Measurements from ENCODE around the gene PGC.
A peak's percentile ranks its signal among the peaks of the same experiment; 100 is the strongest.
"Not testable (repeated sequence)": the region's sequence is repeated elsewhere in the genome, so short reads cannot be mapped to it uniquely, and the experiment has no call there.

Gene PGC

DNA sequence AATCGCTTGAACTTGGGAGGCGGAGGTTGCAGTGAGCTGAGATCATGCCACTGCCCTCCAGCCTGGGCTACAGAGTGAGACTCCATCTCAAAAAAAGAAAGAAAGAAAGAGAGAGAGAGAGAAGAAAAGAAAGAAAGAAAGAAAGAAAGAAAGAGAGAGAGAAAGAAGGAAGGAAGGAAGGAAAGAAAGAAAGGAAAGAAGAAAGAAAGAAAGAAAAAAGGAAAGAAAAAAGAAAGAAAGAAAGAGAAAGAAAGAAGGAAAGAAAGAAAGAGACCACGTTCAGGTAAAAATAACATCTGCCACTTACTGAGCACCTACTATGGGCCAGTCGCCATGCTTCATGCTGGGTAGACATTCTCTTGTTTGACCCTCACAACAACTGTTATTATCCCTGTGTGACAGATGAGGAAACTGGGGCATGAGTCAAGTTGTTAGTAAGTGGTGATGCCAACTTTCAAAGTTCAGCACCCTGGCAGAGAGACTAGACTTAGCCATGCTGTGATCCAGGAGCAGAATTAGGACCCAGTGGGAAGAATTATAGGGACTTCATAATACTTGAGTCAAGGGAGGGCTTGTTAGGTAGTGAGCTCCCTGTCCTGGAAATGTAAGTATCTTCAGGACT, 19.0 kb upstream of the PGC start:
- ATAC-seq, H3K27ac Mint-ChIP-seq, H3K9me3 Mint-ChIP-seq, H3K27me3 Mint-ChIP-seq, H3K4me1 Mint-ChIP-seq, H3K4me3 Mint-ChIP-seq: not testable (repeated sequence)
- H3K36me3 Mint-ChIP-seq: peaks cover 11% of the 10 kb centered on the region

DNA sequence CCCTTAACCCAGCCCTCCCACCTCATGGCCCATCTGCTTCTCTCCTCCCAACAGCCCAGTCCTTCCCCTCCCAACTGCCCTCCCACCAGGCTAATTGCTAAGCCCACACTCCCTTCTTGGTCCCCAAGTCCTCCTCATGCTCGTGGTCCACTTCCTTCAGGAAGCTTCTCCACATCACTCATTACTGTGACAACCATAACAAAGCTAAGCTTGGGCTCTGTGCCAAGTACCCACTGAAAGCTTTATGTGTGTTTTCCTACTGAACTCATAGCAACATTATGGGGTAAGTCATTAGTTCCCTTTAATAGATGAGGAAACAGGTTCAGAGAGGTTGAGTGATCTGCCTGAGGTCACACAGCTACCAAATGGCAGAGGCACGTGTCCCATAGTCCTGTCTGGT, 16.3 kb upstream of the PGC start:
- H3K4me3 Mint-ChIP-seq: no peak overlapping the region
- no peak overlapping the region for H3K27ac Mint-ChIP-seq
- H3K36me3 Mint-ChIP-seq: no peaks in the 10 kb centered on the region
- no peaks in the 10 kb centered on the region for H3K4me1 Mint-ChIP-seq
- no peak for ATAC-seq
- H3K9me3 Mint-ChIP-seq: no peaks in the 10 kb centered on the region
- H3K27me3 Mint-ChIP-seq: no peaks in the 10 kb centered on the region

DNA sequence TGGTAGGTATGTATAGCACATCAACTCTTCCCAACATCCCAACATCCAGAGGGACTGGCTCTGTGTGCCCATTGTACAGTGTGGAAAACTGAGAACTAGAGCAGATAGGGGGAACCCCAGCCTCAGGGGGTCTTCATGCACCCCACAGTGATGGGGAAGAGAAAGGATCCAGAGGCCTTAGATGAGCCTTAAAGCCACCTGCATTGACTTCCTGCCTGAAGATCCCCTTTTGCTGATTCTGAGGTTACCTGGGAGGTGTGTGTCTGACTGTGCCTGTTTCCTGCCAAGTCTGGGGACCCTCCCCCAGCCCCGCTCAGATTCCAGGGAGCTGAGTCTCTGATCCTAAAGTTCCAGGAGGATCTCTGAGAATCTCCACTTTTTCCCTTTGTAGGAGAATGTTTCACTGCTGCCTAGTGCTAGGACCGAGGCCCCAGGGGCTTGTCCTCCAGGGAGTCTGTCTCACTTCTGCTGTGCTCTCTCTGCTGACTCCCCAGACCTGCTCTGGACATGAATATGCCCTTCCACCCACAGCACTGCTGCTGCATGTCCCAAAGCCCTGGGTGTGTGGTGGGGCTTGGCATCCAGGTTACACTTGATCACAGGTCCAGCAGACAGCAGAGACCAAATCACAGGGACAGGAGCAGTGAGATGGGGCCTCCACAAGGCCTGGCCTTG, 12.8 kb upstream of the PGC start:
- Mint-ChIP-seq H3K9me3 (no peaks in the 10 kb centered on the region), H3K36me3 (no peaks in the 10 kb centered on the region), H3K27me3 (peaks cover 15% of the 10 kb centered on the region), H3K4me3 (no peak overlapping the region), H3K27ac (no peak overlapping the region), H3K4me1 (no peaks in the 10 kb centered on the region)
- peak; percentile 46 for ATAC-seq

DNA sequence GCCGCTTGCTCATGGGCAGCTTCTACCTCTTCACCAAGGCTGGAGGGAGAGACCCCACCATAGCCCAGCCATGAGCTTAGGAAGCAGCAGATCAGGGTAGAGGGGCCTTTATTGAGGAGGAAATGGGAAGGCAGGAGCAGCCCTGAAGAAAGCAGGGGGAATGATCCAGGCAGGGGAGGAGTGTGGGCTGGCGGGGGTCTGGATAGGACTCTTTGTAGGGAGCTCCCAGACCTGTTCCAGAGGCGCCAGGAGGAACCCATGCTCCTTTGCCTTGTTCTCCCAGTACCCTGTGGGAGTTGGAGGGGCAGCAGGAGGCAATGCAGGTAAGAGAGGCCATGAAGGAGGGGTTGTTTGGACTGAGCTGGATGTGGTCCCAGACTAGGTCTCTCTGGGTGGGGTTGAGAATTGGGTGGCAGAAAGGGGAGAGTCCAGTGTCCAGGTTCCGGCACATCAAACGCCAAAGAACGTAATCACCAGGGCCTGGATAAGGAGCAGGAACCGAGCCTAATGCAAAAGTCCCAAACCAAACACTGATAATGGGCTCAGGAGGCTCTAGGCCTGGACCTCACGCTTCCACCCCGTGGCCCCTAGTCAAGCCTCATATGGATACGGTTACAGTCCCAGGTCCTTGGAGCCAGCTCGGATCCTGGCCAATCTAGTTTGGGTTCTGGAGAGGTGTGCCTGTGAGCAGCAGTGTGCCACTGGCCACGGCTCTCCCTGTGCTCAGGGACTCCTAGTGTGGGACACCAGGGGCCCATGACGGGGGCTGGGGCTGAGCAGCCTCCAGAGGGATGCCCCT, 12.1 kb upstream of the PGC start:
- H3K4me1 Mint-ChIP-seq: no peaks in the 10 kb centered on the region
- H3K27ac Mint-ChIP-seq: no peak overlapping the region
- H3K4me3 Mint-ChIP-seq: no peak overlapping the region
- H3K9me3 Mint-ChIP-seq: no peaks in the 10 kb centered on the region
- H3K36me3 Mint-ChIP-seq: no peaks in the 10 kb centered on the region
- peaks cover 15% of the 10 kb centered on the region for H3K27me3 Mint-ChIP-seq
- no peak for ATAC-seq

DNA sequence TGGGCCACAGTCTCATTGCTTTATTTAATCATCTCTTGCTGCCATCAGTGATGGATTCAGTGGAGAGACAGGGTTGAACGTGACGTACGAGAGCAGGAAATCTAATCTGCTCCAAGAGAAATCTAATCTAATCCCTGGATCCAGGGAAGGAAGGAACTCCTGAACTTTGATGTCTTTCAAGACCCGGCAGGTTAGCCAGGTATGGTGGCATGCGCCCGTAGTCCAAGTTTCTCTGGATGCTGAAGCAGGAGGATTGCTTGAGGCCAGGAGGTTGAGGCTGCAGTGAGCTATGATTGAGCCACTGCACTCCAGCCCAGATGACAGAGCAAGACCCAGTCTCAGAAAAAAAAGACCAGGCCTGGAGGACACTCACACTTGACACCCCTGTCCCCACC, 11.4 kb upstream of the PGC start:
- peaks cover 15% of the 10 kb centered on the region for H3K27me3 Mint-ChIP-seq
- no peak overlapping the region for H3K4me3 Mint-ChIP-seq
- no peaks in the 10 kb centered on the region for H3K9me3 Mint-ChIP-seq
- H3K36me3 Mint-ChIP-seq: no peaks in the 10 kb centered on the region
- H3K4me1 Mint-ChIP-seq: no peaks in the 10 kb centered on the region
- ATAC-seq: no peak
- H3K27ac Mint-ChIP-seq: no peak overlapping the region

DNA sequence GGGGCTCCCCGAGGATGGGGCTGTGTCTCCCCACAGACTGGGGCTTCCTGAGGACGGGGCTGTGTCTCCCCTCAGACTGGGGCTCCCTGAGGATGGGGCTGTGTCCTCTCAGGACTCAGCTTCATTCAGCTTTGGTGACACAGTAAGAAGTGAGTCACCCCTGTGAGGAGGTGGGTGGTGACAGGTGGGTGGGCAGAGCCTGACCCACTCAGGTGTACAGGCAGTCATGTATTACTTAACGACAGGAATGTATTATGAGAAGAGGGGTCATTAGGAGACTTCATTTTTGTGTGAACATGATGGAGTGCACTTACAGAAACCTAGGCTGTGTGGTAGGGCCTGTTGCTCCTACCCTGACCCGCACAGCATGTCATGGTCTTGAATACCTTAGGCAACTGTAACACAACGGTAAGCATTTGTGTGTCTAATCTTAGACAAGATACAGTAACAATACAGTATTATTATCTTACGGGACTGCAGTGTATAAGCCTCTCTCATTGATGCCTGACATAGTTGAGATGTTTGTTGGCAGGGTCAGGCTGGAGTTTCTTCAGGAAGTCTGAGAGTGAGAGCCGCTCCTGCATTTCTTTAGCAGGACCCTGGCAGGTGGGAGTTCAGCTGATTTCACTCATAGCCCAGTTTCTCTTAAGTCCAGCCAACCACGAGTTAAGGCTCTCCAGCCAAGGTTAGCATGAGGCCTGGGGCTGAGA, 10.9 kb upstream of the PGC start:
- no peak overlapping the region for H3K4me3 Mint-ChIP-seq
- H3K36me3 Mint-ChIP-seq: no peaks in the 10 kb centered on the region
- no peaks in the 10 kb centered on the region for H3K4me1 Mint-ChIP-seq
- no peak overlapping the region for H3K27ac Mint-ChIP-seq
- no peak for ATAC-seq
- H3K27me3 Mint-ChIP-seq: peaks cover 15% of the 10 kb centered on the region
- H3K9me3 Mint-ChIP-seq: no peaks in the 10 kb centered on the region

DNA sequence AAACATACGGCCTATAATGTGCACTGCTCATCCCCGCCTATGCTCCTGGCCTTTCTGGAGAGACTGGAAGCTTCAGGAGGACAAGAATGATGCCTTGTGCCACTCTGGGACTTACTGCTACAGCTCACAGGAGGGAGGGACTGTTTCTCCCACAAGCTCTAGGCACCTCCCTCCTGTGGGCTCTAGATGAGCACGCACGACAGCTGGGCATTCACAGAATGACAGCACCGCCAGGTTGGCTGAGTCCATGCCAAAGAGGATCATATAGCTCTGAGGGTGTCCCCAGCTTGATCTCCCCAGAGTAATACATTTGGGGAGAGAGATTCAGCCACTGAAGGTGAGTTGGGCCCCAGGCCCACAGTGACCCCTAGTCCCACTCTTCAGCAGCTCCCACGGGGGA, 10.1 kb upstream of the PGC start:
- no peak for ATAC-seq
- no peaks in the 10 kb centered on the region for H3K4me1 Mint-ChIP-seq
- no peak overlapping the region for H3K4me3 Mint-ChIP-seq
- no peaks in the 10 kb centered on the region for H3K9me3 Mint-ChIP-seq
- peaks cover 15% of the 10 kb centered on the region for H3K27me3 Mint-ChIP-seq
- H3K27ac Mint-ChIP-seq: no peak overlapping the region
- no peaks in the 10 kb centered on the region for H3K36me3 Mint-ChIP-seq

DNA sequence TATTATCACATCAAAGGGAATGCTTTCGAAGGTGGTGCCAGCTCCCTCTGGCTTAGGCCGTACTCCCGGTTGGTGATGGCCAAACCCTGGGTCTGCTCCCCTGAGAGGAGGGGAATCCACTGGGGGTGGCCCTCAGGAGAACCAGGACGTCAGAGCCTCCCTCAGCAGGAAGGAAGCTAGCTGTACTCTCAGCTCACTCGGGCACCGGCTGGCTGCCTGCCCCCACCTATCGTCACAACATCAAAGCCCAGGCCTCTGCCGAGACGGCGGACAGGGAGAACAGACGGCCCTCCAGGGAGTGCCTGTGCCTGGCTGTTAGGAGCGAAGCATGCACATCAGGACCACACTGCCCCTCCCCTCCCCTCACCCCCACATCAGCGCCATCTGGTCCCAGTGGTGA, 9.2 kb upstream of the PGC start:
- Mint-ChIP-seq H3K27ac (no peak overlapping the region), H3K4me3 (no peak overlapping the region), H3K4me1 (no peaks in the 10 kb centered on the region), H3K36me3 (no peaks in the 10 kb centered on the region), H3K27me3 (peaks cover 15% of the 10 kb centered on the region), H3K9me3 (no peaks in the 10 kb centered on the region)
- peak; percentile 32 for ATAC-seq

DNA sequence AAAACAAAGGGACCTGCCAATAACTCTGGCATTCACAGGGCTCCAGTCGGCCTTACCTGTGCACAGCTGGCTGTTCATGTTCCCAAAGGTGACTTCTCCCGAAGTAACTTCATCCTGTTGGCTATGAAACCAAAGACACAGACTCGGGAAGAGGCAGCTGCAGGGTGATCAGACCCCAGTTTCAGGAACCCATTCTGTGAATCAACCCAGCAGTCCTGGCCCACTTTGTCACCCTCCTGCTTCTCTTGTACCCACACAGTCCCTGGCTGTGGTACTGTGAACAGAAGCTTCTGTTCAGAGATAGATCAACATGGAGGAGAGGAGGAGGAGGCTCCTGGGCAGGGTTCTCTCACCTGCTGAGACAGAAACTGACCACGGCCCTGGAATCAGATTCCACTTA, 8.7 kb upstream of the PGC start:
- no peaks in the 10 kb centered on the region for H3K36me3 Mint-ChIP-seq
- no peaks in the 10 kb centered on the region for H3K9me3 Mint-ChIP-seq
- ATAC-seq: no peak
- H3K4me3 Mint-ChIP-seq: no peak overlapping the region
- H3K4me1 Mint-ChIP-seq: no peaks in the 10 kb centered on the region
- peaks cover 15% of the 10 kb centered on the region for H3K27me3 Mint-ChIP-seq
- no peak overlapping the region for H3K27ac Mint-ChIP-seq

DNA sequence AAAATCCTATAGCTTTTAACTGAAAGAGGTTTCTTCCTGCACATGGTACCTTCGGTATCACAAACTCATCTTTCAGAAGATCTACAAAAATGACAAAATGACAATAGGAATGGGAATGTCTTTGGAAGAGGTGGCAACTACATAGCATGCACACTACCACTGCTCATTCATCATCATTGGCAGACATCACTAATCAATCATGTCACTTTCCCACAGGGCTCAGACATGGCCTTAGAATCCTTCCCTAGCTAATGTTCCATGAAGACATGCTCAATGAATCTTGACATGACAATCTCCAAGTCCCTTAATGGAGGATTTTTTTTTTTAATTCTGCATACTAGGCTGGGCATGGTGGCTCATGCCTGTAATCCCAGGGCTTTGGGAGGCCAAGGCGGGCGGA, 3.2 kb upstream of the PGC start:
- H3K36me3 Mint-ChIP-seq: no peaks in the 10 kb centered on the region
- no peak overlapping the region for H3K27ac Mint-ChIP-seq
- H3K4me1 Mint-ChIP-seq: no peaks in the 10 kb centered on the region
- ATAC-seq: no peak
- peaks cover 12% of the 10 kb centered on the region for H3K27me3 Mint-ChIP-seq
- no peak overlapping the region for H3K4me3 Mint-ChIP-seq
- H3K9me3 Mint-ChIP-seq: no peaks in the 10 kb centered on the region

DNA sequence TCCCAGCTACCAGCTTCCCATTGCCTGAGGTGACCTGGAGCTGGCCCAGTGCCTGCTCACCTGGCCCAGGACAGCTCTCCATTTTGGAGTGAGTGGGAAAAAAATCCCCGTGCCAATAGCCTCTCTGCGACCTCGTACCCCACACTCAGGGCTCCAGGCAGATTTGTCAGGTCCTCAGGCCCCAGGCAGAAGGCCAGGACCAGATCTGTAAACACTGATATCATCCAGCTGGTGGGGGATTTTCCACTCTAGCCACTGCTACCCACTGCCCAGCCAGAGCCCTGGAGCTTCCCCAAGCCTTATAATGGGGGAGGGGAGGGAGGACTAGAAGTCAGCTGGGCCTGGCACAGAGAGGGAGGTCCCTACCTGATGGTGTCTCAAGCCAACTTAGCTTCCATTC, 1.3 kb upstream of the PGC start:
- Mint-ChIP-seq H3K27me3 (peaks cover 12% of the 10 kb centered on the region), H3K36me3 (no peaks in the 10 kb centered on the region), H3K27ac (no peak overlapping the region), H3K4me3 (no peak overlapping the region), H3K9me3 (no peaks in the 10 kb centered on the region), H3K4me1 (no peaks in the 10 kb centered on the region)
- no peak for ATAC-seq

DNA sequence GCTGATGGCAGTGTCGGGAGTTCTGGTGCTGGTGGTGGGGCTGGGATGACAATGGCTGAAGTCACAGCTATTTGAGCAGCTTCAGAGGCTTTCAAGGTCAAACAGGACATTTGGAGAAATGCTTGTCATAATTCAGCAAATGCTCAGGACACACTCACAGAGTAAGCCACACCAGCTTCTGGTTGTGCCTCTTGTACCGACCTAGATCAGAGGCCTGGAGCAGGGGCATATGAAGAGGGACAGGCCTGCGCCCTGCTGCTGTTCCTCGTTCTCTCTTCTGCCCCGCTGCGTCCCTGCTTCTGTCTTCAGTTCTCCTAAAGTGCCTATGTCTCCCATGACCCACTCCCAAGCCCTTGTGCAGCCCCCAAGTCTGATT, 893 bp upstream of the PGC start:
- no peaks in the 10 kb centered on the region for H3K4me1 Mint-ChIP-seq
- H3K4me3 Mint-ChIP-seq: no peak overlapping the region
- H3K36me3 Mint-ChIP-seq: no peaks in the 10 kb centered on the region
- no peak for ATAC-seq
- peaks cover 12% of the 10 kb centered on the region for H3K27me3 Mint-ChIP-seq
- H3K27ac Mint-ChIP-seq: no peak overlapping the region
- H3K9me3 Mint-ChIP-seq: no peaks in the 10 kb centered on the region

DNA sequence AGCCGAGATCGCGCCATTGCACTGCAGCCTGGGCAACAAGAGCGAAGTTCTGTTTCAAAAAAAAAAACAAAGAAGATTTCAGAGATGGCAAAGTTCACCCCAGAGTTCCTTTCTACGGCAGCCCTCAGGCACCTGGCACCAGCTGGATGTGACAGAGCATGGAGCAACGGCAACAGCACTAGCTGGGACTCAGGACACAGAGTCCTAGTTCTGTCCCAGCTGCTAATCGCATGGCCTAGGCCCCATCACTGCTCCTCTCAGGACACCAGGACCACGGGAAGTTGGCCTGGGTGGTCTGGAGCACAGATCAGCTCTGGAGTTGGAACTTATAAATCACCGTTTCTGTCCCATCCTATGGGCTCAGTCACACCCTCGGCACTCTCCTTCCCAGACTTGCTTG, 1.1 kb downstream of the PGC start:
- Mint-ChIP-seq H3K9me3 (no peaks in the 10 kb centered on the region), H3K36me3 (no peaks in the 10 kb centered on the region), H3K4me3 (no peak overlapping the region), H3K27ac (no peak overlapping the region), H3K27me3 (peaks cover 12% of the 10 kb centered on the region), H3K4me1 (no peaks in the 10 kb centered on the region)
- no peak for ATAC-seq

DNA sequence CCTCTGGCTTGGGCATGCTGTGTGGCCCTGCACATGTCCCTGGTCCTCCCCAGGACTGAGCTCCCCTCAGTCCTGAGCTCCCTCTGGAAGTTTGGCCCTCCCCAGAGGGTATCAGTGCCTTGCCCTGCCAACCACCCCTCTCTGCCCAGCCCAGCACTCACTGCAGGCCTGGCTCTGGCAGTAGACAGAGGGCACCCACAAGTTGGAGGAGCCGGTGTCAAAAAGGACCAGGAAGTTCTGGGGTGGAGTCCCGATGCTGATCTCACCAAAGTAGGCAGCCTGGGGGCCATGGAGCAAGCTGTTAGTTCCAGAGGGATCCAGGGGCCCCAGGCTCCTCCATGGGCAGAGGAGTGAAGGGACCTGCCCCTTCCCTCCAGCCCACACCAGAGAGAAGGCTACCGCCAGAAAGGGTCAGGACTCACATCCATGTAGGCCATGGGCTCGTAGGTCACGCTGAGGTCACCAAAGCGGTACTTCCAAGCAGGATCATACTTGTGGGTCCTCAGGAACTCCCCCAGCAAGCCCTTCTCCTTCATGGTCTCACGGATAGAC, 2.9 kb downstream of the PGC start:
- ATAC-seq: no peak
- no peaks in the 10 kb centered on the region for H3K4me1 Mint-ChIP-seq
- H3K36me3 Mint-ChIP-seq: no peaks in the 10 kb centered on the region
- H3K27ac Mint-ChIP-seq: no peak overlapping the region
- no peaks in the 10 kb centered on the region for H3K27me3 Mint-ChIP-seq
- no peak overlapping the region for H3K4me3 Mint-ChIP-seq
- no peaks in the 10 kb centered on the region for H3K9me3 Mint-ChIP-seq

DNA sequence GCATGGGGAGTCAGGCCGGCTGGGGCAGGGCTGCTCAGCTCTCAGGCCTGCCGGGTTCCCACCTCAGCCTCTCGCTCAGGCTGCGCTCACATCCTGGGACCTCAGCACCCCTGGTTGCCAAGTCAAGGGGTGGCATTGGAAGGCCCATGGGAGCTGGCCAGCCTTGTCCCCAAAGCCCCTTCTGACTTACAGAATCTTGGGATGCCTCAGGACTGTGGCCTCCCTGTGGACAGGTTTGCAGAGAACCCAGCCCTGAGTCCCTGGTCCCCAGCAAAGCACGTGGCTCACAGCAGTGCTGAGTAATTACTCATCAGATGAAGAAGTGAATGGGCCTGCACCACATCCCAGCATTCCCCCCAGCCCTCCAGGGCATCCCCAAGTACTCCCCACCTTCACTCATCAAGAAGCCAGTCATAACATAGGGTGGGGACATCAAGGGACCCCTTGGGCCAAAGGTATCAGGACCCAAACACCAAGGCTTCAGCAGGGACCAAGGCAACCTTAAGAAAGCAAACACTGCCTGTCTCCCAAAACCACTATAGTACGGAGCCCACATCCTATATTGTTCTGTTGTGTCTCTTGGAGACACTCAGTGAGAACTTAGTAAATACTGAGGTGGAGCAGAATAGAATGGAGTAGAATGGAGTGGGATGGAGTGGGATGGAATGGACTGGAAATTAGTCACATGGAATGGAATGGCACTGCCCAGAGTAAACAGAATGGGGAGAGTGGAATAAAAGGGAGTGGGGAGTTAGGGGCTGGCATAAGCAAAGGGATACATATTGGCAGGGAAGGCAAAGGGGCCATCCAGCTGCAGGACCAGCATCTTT, 3.6 kb downstream of the PGC start:
- H3K27ac Mint-ChIP-seq: no peak overlapping the region
- H3K4me1 Mint-ChIP-seq: no peaks in the 10 kb centered on the region
- H3K9me3 Mint-ChIP-seq: no peaks in the 10 kb centered on the region
- ATAC-seq: no peak
- H3K4me3 Mint-ChIP-seq: no peak overlapping the region
- H3K27me3 Mint-ChIP-seq: no peaks in the 10 kb centered on the region
- H3K36me3 Mint-ChIP-seq: no peaks in the 10 kb centered on the region
